HG03097 (cell line): ENCODE results near the gene HPGD.
"Not testable (repeated sequence)": the region's sequence is repeated elsewhere in the genome, so short reads cannot be mapped to it uniquely, and the experiment has no call there.

Experiments
- ATAC-seq: cut with Tn5 transposase; IDR thresholded peaks from one replicate; pipeline ENCODE4 v1.9.1; 2021; ENCODE audit not compliant: unreplicated experiment, low FRiP score

HPGD gene

DNA sequence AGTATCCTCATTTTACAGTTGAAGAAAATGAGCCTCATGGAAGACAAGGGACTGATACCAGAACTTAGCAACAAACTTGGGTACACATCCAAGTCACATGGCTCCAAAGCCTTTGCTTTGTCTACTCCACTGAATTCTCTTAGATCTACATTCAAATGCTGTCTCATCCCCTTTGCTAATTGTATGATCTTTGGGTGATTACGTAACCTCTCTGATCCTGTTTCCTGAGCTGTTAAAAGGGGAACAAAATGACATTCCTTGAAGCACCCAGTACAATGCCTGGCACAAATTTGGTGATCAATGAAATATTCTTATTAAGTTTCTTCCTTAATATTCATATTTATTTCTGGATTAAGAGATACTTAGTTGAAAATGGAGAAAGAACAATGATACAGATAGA lies 5.9 kb upstream of the HPGD start:
- no peak for ATAC-seq

DNA sequence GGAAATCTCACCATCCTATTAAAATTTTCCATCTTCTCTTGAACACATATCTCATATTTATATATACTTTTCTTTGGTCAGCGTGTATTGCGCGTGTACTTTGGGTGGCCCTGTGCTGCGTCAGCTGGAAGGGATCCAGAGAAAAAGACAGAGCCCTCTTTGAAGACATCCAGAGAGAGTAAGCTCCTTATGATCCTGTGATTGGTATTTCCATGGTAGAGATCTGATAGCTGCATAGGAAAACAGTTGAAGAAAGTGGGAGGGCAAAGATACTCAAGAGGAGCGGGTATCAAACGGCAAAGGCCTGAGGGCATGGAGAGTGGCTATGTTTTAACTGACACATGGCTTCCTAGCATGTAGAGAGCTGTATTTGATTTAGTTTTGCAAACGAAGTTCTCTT lies 4.4 kb upstream of the HPGD start:
- ATAC-seq: no peak

DNA sequence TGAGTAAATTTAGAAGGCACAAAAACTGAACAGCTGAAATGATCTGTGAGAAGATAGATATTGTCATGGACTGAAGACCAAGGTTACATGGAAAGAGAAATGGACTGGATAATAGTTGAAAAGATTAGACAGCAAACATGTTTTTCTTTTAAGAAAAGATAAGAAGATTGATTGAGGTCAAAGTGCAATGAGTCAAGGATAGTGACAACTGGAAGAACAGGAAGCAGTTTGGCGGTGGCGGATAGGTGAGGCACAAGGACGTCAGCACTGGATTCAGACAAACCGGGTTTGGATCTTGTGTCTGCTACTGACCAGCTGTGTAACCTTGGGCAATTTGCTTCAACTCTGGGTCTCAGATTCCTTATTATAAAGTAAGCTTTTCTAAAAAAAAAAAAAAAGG lies 2.0 kb upstream of the HPGD start:
- ATAC-seq: no peak

DNA sequence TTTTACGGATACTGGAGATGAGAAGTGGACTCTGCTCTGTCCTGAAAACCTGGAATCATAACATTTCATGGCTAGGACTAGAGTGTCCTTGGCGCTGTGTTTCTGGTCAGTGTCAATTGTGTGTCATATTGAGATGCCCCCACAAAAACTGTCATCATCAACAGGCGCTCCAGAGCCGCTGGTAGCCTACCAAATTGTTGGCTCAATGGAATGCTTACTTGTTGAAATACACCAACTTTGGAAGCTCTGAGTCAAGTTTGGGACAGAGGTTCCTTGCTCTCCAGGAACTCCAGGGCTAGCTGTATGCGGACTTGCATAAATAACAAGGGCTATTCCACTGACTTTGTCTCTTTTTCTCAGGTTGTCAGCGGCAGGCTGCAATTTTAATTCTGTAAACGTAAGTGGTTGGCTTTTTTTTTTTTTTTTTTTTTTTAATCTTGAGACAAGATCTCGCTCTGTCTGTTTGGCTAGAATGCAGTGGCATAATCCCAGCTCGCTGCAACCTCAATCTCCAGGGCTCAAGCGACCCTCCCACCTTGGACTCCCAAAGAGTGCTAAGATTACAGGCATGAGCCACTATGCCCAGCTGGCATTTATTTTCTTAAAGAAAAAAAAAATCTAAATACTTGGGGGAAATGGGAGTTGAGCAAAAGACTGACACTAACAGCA lies 871 bp upstream of the HPGD start:
- ATAC-seq: no peak

DNA sequence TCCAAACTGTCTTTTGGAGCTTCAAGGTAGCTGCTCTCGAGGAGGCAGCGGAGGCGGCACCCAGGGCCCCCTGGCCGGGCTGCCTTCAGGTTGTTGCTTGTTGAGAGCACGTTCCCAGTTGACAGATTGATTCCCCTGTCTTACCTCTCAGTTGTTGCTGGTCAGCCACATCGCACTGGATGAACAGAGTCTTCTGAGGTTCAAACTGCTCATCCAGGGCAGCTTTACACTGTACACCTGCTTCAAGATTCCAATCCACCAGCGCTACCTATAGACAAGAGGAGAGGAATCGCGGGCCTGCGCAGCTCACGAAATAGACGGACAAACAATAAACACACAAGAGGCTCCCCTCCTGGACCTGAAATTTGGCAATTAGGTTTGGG lies 497 bp downstream of the HPGD start:
- peak; percentile 11 for ATAC-seq

DNA sequence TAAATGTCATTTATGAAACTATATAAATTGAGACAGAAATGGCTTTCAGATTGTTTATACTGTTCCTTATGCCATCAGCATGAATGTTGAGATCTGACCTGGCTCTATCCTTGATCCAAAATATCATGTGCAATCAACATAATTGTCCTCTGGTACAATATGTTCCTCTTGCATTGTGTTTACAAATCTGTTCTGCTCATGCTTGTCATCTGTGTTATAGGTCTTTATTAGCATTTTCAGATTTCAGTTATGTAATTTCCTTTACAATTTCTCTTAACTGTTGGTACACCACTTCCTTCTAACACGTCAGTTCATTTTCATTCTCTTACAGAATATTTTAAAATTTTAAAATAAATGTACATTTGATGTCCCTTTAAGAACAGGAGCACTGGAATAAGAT lies 1.6 kb downstream of the HPGD start:
- ATAC-seq: no peak

DNA sequence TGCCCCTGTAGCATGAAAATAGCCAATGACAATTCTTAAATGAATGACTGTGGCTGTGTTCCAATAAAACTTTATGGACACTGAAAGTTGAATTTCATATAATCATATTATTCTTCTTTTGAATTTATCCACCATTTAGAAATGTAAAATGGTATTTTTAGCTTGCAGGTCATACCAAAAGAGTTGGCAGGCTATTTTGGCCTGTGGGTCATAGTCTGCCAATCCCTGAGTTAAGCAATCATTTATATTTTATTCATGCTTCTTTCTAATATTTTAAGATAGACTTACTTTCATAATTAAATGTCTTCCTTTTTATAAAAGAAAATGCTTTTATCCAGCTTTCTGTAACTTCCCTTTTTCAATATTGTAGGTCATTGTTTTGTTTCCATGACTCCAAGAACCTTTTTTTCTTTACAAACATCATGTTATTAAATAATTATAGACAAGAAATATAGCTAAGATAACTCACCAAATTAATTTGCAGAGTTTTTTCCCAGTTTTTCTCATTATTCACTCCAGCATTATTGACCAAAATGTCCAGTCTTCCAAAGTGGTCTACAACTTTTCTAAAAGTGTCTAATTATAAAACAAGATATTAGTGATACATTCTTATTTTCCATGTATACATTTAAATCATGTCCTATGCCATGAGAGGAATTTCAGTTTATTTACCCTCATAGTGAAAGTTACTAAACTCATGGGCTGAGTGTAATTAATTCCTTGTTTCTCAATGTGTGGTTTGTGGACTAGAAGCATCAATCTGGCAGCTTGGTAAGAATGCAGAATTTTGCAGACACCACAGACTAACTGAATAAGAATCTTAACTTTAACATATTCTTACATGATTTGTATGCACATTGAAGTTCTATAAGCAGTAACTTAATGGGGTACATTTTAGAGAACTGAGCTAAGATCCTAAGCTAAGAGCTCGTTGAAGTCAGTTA lies 4.5 kb downstream of the HPGD start:
- no peak for ATAC-seq

DNA sequence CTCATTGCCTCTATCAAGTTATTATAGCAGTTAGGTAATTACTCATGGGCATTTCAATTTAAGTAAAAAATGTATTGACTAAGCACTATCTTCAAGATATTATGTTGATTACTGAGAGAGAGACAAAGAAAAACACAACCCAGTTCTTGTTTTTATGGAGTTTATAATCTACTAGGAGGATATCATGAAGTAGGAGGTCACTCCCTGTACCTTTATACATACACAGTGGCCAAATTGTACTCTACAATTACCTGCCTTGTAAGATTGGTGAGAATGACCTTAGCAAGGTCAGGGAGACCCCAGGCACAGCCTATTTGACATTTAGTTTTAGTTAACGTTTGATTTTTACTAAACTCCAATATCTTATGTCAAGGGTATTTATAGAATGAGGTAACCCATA lies 5.5 kb downstream of the HPGD start:
- no peak for ATAC-seq

DNA sequence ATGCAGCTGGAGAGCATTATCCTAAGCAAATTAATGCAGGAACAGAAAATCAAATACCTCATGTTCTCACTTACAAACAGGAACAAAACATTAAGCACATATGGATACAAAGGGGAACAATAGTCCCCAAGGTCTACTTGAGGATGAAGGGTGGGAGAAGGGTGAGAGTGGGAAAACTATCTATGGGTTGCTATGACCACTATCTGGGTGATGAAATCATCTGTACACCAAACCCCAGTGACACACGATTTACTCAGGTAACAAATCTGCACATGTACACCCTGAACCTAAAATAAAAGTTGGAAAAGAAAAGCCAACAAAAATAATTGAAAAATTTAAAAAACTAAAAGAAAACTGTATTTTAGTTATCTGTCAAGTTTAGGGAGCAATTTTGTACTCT lies 5.9 kb downstream of the HPGD start:
- ATAC-seq: no peak

DNA sequence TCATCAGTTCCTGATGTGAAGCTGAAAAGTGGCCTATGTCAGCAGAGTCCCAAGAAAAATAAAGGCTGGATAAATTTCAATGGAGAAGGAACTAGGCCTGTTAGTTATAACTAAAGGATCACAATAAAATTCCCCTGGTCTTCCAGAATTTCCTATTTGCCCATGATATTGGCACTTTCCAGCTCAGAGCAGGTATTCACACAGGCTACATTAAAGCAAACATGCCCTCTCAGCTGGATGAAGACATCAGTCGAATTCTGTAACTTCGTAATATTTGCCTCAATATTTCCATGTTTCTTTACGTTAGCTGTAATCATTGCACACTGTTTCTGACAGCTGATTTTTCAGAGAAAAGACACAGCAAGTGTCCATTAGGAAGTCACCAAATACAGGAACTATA lies 9.5 kb downstream of the HPGD start:
- ATAC-seq: no peak

DNA sequence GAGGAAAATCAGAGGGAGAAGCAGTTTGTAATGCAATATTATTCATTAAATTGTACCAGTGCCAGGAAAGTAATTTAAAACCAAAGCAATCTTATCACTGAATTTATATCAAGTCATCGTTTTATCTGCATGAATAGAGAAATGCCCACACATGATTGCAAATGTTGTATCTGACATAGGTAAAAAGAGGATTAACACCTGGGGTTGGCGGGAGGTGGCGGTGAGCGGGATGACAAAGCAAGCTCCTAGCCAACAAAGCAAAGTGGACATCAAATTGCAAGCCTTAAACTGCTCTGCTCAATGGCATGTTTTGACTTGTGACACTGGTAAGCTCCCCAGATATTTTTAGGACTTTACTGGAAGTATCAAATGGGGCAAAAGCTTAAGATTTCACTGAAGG lies 16.4 kb downstream of the HPGD start:
- no peak for ATAC-seq

DNA sequence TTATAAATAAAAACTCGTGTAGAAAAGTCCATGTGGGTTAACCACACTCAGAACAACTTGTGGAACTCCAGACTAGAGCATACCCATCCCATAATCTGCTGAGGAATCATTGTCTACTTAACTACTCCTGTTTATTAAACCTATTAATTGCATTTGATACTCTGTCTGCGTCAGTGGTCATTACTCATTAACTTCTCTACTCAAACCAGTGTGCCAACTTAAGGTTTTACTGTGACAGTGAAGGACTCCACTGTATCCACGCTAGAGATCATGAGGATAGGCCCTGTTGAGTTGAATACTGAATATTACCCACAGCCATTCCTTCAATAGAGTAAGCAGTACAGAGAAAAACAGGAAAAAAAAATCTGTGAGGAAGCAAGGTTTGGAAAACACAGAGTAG lies 17.3 kb downstream of the HPGD start:
- no peak for ATAC-seq

DNA sequence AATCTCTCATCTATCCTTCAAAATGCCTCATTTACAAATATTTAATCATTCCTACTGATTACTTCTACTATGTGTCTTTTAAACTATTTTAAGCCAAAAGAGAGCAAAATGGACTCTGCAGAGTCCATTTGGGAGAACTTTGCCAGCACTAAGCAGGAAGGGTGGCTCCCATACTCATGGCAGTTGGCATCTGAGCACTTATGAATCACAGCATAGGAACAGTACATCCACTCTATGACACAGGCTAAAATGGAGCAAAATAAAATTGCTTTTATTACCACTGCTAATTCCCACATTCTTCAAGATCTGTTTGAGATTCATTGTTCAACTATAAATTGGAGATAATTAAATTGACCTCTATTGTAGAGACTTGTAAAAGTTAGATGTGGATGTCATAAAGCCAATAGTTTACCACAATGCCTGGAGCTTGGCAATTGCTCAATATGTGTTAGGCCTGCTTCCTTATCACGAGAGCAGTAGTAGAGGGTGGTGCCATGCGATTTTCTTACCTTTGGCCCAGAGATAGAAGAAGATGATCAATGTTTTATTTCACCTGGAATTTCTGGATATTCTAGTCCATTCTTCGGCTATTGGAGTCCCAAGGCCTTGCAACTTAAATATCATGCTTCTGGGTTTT lies 19.1 kb downstream of the HPGD start:
- no peak for ATAC-seq

DNA sequence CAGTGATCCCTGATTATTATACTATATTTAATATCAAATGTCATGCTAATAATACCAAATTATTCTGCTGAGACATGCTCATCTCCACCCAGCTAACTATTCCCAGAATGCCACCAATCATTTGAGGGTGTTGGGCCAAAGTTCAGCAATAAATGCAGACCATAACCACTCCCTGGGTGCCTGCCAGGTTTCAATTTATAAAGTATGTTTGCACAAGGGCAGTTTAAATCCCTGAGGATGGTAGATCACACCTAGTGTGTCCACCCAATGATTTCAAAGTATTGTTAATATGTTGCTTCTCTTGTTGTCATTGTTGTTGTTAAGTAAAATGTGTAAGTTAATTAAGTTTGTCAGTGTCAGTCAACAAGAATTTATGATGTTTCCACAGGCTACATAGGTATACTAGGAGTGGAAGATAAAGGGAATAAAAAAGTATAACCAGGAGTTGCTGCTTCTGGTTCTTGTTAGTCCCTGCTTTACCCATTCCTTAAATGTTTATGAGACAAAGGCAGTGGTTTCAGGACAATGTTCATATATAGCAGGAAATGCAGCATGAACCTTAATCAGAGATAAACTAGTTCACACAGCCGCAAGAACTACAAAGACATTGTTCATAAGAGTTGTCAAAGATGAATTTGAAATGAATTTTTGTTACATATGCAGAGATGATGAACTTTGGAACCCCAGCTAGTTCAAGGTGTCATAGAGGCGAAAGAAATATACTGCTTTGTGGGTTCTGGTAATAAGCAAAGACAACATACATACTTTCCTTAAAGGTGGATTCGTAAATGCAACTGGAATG lies 25.5 kb downstream of the HPGD start:
- no peak for ATAC-seq

DNA sequence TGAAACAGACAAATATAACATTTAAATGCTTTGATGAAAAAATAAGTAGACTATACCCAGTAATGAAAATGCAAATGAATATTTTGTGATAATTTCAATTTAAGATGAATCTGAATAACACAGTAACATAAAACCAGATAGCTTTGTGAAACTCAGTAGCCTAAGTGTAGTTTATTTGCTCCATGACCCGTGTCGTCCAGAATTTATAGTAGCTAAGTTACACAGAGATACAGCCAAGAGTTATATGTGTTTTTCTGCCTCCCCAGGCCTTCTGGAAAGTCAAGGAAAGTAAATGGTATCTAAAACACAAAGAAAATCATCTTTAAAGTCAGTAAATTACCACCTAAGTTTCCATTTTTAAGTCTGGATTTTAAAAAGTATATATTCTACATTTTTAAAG lies 26.7 kb downstream of the HPGD start:
- ATAC-seq: no peak

DNA sequence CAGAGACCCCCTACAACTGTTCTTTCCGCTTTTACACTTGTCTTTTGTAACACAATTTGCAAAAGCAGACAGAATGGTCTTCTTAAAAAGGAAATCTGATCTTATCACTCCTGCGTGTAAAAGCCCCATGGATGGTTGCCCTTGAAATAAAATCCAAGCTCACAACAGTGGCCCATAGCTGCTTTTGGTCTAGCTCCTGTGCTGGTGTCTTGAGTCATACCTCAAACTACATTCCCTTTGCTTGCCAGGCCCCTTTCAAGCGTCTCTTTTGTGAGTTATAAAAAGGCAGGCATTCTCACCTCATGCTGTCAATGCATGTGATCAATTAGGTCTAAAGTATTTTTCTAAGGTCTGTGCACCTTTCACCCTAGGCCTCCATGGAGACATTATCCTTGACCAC lies 27.6 kb downstream of the HPGD start:
- no peak for ATAC-seq

DNA sequence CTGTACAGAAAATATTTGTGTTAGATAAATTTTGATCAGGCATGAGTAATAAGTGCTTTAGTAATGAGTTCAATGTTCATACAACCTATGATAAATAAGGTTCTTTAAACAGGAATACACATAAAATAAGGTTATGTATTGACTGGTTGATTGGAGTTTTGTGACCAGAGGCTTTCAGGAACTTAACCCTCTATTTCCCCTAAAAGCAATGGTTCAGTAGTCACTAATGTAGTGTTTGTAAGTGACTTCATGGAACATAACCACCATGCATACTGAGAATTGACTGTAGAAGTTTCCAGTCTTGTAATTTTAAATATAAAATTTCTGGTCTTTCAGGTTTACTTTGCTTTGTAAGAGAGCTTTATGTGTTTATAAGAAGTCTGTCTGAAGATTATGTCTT lies 28.1 kb downstream of the HPGD start:
- ATAC-seq: no peak

DNA sequence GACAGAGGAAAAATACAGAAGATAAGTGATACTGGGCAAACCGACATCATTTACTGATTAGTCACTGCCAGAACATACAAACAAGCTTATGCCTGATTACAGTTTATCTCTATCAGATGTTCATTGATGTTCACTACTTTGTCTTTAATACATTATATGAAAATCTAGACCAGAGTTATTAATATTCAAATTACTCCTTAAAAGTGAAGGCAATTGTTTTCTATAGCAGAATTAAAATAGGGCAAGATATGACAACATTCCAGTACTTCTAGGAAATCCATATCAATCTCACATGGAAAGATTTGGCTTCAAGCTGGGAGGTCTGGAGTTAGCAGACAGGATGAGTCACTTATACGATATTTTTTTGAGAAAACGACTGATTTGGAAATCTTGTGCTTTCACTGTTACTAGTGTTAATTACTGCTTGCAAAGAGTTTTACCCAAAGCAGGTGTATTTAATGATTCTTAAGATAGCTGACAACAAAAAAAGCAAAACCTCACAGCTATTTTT lies 31.8 kb downstream of the HPGD start:
- ATAC-seq: no peak

DNA sequence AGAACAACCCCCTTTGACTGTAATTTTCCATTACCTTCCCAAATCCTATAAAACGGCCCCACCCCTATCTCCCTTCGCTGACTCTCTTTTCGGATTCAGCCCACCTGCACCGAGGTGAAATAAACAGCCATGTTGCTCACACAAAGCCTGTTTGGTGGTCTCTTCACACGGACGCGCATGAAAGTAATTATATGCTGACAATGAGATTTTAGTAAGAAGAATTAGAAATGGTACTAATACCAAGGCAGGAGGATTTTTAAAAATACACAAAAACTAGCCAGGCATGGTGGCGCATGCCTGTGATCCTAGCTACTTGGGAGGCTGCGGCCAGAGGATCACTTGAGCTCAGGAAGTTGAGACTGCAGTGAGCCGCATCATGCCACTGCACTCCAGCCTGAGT lies 33.9 kb downstream of the HPGD start:
- not testable (repeated sequence) for ATAC-seq

DNA sequence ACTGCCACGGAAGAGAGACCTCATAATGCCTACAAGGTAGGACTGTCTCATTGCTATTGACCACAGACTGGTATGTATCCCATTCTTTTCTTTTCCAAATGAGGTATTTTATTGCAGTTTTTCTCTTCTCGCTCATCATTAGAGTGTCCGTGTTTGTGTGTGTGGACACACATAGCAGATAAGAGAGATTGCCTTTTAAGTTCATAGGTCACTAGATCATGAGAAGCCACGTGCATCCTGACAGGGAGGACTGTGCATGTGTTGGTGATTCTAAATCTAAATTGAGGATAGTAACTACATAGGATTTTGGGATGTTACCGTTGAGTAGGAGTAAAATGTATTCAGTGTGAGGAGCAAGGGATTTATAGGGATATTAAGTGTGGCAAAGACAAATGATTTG lies 37.3 kb downstream of the HPGD start:
- ATAC-seq: no peak

DNA sequence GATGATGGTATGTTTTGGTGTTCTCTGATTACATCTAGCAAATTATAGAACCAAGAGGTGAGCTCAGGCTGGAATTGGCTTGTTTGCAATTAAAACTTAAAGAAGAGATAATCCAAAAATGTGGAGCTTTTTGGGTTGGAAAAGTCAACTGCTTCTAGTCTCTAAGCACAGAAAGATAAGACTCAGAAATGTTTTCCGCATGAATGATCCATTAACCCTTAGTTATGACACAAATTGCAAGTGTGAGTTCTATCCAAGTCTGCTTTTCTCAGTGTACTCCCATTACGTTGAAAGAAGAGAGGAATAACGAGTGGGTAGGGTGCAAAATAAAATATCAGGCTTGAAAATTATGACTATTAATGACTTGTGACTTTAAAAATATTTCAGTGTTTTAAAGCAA lies 38.5 kb downstream of the HPGD start:
- no peak for ATAC-seq
